ENCODE measurements around the gene NFATC2IP. TPM values are rescaled to one million over a fixed set of nuclear protein-coding genes. Genes with fewer than 3 reads are reported as not detected.

NFATC2IP gene
- total RNA-seq (2016; rRNA removed; fragmentation: Illumina TruSeq; extraction: Trizol) (18.2 and 32.1 TPM in 2 replicates), polyA plus RNA-seq (2011; rRNA removed) (46.6 and 48.5 TPM in 2 replicates), polyA minus RNA-seq (2011; rRNA and poly(A)+ RNA removed; ENCODE audit: low replicate concordance) (44.3 and 90.2 TPM in 2 replicates), Bru-seq, nascent RNA (percentile 81 among the genes with signal in this experiment), BruChase-seq, experiment 1, labeled RNA remaining after a 6-hour chase (percentile 86 among the genes with signal in this experiment), BruChase-seq, experiment 2, labeled RNA remaining after a 2-hour chase (percentile 88 among the genes with signal in this experiment)
- total RNA-seq (2016; cell fraction: cytosol; rRNA removed; fragmentation: Illumina TruSeq; extraction: Trizol; ENCODE audit: low read depth): 8.8 and 9.0 TPM in 2 replicates
- total RNA-seq (2016; cell fraction: insoluble cytoplasmic fraction; rRNA removed; fragmentation: Illumina TruSeq; extraction: Trizol): 16.5 and 31.5 TPM in 2 replicates
- total RNA-seq (2016; cell fraction: membrane; rRNA removed; fragmentation: Illumina TruSeq; extraction: Trizol): 13.0 and 14.4 TPM in 2 replicates
- total RNA-seq (2016; cell fraction: nucleus; rRNA removed; fragmentation: Illumina TruSeq; extraction: Trizol): 39.2 and 44.2 TPM in 2 replicates
- 17.8 and 17.9 TPM in 2 replicates for polyA plus RNA-seq (2011; cell fraction: cytosol; rRNA removed)
- polyA plus RNA-seq (2011; cell fraction: nucleus; rRNA removed): 95.6 and 102 TPM in 2 replicates
- polyA plus RNA-seq (2012): 21.4 and 26.1 TPM in 2 replicates
- polyA plus RNA-seq (2016; cell fraction: cytosol; fragmentation: Illumina TruSeq; extraction: Trizol; ENCODE audit: low read depth): 2.0 and 2.2 TPM in 2 replicates
- polyA plus RNA-seq (2016; cell fraction: insoluble cytoplasmic fraction; fragmentation: Illumina TruSeq; extraction: Trizol; ENCODE audit: low read depth): 17.1 and 18.6 TPM in 2 replicates
- polyA plus RNA-seq (2016; cell fraction: membrane; fragmentation: Illumina TruSeq; extraction: Trizol; ENCODE audit: low read depth): 5.0 and 5.5 TPM in 2 replicates
- polyA plus RNA-seq (2016; cell fraction: nucleus; fragmentation: Illumina TruSeq; extraction: Trizol; ENCODE audit: insufficient read depth, low read depth): 172 and 177 TPM in 2 replicates
- polyA minus RNA-seq (2011; cell fraction: cytosol; rRNA and poly(A)+ RNA removed): 8.3 and 8.6 TPM in 2 replicates
- polyA minus RNA-seq (2011; cell fraction: nucleus; rRNA and poly(A)+ RNA removed): 49.6 and 61.2 TPM in 2 replicates
- long read RNA-seq, experiment 1, full-length matches to known transcripts: 2 of 8 reads
- long read RNA-seq, experiment 1, partial matches to known transcripts: 5 of 8 reads
- long read RNA-seq, experiment 1, other reads (novel, unspliced or antisense): 1 of 8 reads
- long read RNA-seq, experiment 2, full-length matches to known transcripts: 26 of 51 reads
- long read RNA-seq, experiment 2, partial matches to known transcripts: 8 of 51 reads
- long read RNA-seq, experiment 2, other reads (novel, unspliced or antisense): 17 of 51 reads

DNA sequence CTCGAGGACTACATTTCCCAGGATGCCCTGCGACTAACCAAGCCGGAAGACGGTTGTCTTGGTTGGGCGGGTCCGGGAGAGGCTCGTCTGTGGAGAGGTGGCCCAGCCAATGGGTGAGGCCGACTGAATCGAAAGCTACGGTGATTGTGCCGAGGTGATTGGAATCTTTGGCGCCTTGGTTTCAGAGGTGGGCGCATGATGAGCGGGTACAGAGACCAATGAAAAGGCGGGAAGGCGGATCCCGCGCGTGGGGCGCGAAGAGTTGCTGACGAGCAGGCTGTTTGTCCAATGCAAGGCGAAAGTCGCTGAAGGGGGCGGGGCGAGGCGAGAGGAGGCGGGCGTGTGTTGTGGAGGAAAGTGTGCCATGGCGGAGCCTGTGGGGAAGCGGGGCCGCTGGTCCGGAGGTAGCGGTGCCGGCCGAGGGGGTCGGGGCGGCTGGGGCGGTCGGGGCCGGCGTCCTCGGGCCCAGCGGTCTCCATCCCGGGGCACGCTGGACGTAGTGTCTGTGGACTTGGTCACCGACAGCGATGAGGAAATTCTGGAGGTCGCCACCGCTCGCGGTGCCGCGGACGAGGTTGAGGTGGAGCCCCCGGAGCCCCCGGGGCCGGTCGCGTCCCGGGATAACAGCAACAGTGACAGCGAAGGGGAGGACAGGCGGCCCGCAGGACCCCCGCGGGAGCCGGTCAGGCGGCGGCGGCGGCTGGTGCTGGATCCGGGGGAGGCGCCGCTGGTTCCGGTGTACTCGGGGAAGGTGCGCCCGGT lies at the start of gene NFATC2IP:
Gene NFATC2IP (plus strand): TSS at position 290 of the 762 bp plus-strand sequence. CDS start 75 bp downstream, at position 365.
- no peaks in the 10 kb centered on the region; a peak in 1 of 5 replicates for H3K27me3 ChIP-seq (ENCODE audit: control insufficient read depth in 1 of 2, insufficient read depth in 2 of 2, low read length in 2 of 2)
- H3K4me1 ChIP-seq (ENCODE audit: insufficient read depth, low read length): peaks cover 49% of the 10 kb centered on the region
- H3K79me2 ChIP-seq (ENCODE audit: insufficient read depth, low read length): peaks cover 15% of the 10 kb centered on the region
- BruUV-seq (replicated peaks): no TSS peak
- H3K4me3 ChIP-seq (replicated peaks in 1 of 3; ENCODE audit: insufficient read depth in 1 of 3, low read depth in 2 of 3, low read length in 3 of 3): peak within 1 kb of the TSS; percentile 93 to 99 (median 97)
- peak within 1 kb of the TSS; percentile 93 for H3K4me2 ChIP-seq (ENCODE audit: low read depth, low read length)
- peak; percentile 99 for FAIRE-seq
- CTCF ChIA-PET (ENCODE audit: low intra/inter-chr PET ratio, low total read pairs): no interaction called here
- no peaks in the 10 kb centered on the region for H3K9me3 ChIP-seq (ENCODE audit: low read length)
- no peaks in the 10 kb centered on the region for H4K20me1 ChIP-seq (ENCODE audit: insufficient read depth, low read length)
- peak; percentile 100 for DNase-seq (ENCODE audit: low spot score)
- intact Hi-C loops (cut with micrococcal nuclease; ENCODE audit: unreplicated experiment) (loop anchor here (1.0 kb wide), 1 partner anchor 105 kb away; the partner anchor contains the start of gene TUFM), in situ Hi-C loops (cut with HindIII; ENCODE audit: extremely low pct_ligation_motif_present, low pct_unique_long_range_greater_than_20kb) (no loop called here)
- H3K27ac ChIP-seq (ENCODE audit: extremely low read length, insufficient read depth, low read length): peak within 1 kb of the TSS; percentile 67
- peaks cover 12 to 26% of the 10 kb centered on the region in 2 experiments for H3K36me3 ChIP-seq (replicated peaks in 1 of 2; ENCODE audit: control insufficient read depth in 1 of 2, insufficient read depth in 2 of 2, low read length in 2 of 2)
- no peak within 1 kb of the TSS for H2AFZ ChIP-seq (ENCODE audit: low read length)
- H3K9ac ChIP-seq (ENCODE audit: insufficient read depth, low read depth, low read length): peak within 1 kb of the TSS; percentile 90
- WGBS (ENCODE audit: low lambda C conversion rate): under 1% methylated on average over 50 of the region's 79 CpGs
- POLR2A ChIA-PET: interaction anchor here (0.6 to 2.5 kb wide), 15 partner anchors 10 to 129 kb away, joined by 3 to 14 read pairs (median 5); partner anchors contain the start of genes ATXN2L, RABEP2 and TUFM
- peak; percentile 97 for ATAC-seq
- TF ChIP-seq U2AF2 (IDR thresholded peaks at IDR 0.05; ENCODE audit: low read depth, low read length) (no peak), FOSL1 (CRISPR knock-in tag; IDR thresholded peaks at IDR 0.05; ENCODE audit: borderline replicate concordance) (no peak), AKAP8 (CRISPR knock-in tag; IDR thresholded peaks at IDR 0.05) (no peak), ZNF800 (CRISPR knock-in tag; IDR thresholded peaks at IDR 0.05) (no peak), ETS1 (CRISPR knock-in tag; IDR thresholded peaks at IDR 0.05) (no peak), ZNF550 (CRISPR knock-in tag; IDR thresholded peaks at IDR 0.05; ENCODE audit: borderline replicate concordance) (no peak), CHD4 (IDR thresholded peaks at IDR 0.05; ENCODE audit: borderline replicate concordance, low read length) (no peak), TP53 (CRISPR knock-in tag; conservative IDR thresholded peaks at IDR 0.05) (no peak), ZNF556 (CRISPR knock-in tag; IDR thresholded peaks at IDR 0.05; ENCODE audit: borderline replicate concordance) (0 out of 2 replicates have a peak, but pooled peaks have one; percentile 37), SATB2 (CRISPR knock-in tag; IDR thresholded peaks at IDR 0.05) (no peak), ZFP1 (CRISPR knock-in tag; IDR thresholded peaks at IDR 0.05) (no peak), GTF3A (CRISPR knock-in tag; conservative IDR thresholded peaks at IDR 0.05) (0 out of 2 replicates have a peak, but pooled peaks have one; percentile 71), ZNF567 (CRISPR knock-in tag; IDR thresholded peaks at IDR 0.05; ENCODE audit: borderline replicate concordance) (no peak; the same call in 1 of the 2 replicates)
- TF ChIP-seq, protein P1, sequence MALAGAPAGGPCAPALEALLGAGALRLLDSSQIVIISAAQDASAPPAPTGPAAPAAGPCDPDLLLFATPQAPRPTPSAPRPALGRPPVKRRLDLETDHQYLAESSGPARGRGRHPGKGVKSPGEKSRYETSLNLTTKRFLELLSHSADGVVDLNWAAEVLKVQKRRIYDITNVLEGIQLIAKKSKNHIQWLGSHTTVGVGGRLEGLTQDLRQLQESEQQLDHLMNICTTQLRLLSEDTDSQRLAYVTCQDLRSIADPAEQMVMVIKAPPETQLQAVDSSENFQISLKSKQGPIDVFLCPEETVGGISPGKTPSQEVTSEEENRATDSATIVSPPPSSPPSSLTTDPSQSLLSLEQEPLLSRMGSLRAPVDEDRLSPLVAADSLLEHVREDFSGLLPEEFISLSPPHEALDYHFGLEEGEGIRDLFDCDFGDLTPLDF (CRISPR knock-in tag; IDR thresholded peaks at IDR 0.05): peak; percentile 99

Measured in HepG2 (cell line).